Measurements from ENCODE around the gene TRMT5.
A peak's percentile ranks its signal among the peaks of the same experiment; 100 is the strongest.

The TRMT5 gene

DNA sequence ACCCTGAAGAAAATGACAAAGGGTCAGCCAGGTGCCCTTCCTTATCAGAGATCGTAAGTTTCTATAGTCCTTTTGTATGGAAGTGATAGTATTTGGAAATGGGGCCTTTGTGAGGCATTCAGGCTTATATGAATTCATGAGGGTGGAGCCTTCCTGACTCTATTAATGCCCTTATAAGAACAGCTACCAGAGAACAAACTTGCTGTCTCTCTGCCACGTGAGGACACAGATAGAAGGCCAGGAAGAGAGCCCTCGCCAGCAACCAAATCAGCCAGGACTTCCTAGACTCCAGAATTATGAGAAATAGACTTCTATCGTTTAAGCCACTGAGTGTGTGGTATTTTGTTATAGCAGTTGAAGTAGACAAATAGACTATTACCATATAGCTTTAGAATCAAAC lies 36.7 kb downstream of the TRMT5 start:
- H3K4me1 Mint-ChIP-seq = peaks cover 33% of the 10 kb centered on the region
- peak overlapping the region; percentile 30 to 77 (median 55) for H3K27ac Mint-ChIP-seq
- H3K27me3 Mint-ChIP-seq (ENCODE audit: low read depth) = no peaks in the 10 kb centered on the region
- TF ChIP-seq, protein P1, sequence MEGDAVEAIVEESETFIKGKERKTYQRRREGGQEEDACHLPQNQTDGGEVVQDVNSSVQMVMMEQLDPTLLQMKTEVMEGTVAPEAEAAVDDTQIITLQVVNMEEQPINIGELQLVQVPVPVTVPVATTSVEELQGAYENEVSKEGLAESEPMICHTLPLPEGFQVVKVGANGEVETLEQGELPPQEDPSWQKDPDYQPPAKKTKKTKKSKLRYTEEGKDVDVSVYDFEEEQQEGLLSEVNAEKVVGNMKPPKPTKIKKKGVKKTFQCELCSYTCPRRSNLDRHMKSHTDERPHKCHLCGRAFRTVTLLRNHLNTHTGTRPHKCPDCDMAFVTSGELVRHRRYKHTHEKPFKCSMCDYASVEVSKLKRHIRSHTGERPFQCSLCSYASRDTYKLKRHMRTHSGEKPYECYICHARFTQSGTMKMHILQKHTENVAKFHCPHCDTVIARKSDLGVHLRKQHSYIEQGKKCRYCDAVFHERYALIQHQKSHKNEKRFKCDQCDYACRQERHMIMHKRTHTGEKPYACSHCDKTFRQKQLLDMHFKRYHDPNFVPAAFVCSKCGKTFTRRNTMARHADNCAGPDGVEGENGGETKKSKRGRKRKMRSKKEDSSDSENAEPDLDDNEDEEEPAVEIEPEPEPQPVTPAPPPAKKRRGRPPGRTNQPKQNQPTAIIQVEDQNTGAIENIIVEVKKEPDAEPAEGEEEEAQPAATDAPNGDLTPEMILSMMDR (IDR thresholded peaks at IDR 0.05; ENCODE audit: unreplicated experiment in 3 of 3) = no peak
- H3K9me3 Mint-ChIP-seq = peaks cover 7% of the 10 kb centered on the region
- peaks cover 13% of the 10 kb centered on the region for H3K36me3 Mint-ChIP-seq (ENCODE audit: low read depth)
- no peak overlapping the region for H3K4me3 Mint-ChIP-seq

DNA sequence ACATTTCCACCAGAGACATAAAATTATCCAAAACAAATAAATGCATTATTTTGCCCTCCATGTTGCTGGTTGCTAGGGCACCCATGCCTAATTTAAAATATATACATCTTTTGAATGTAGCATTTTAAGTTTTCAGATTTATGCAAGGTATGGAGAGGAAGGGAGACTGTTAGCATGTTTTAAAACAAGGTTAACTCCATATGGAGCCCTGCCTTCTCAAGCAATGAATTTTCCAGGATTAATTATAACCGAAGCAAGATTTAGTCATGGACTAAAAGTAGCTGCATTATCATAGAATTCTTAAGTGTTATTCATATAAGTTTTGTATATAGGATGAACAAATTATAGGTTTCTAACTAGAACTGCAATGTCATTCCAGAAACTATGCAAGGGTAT lies 37.2 kb downstream of the TRMT5 start:
- Mint-ChIP-seq H3K4me1 (peaks cover 33% of the 10 kb centered on the region), H3K27ac (peak overlapping the region in 2 of 3 experiments; percentile 1 to 30), H3K27me3 (ENCODE audit: low read depth) (no peaks in the 10 kb centered on the region), H3K36me3 (ENCODE audit: low read depth) (peaks cover 19% of the 10 kb centered on the region), H3K9me3 (peaks cover 13% of the 10 kb centered on the region), H3K4me3 (no peak overlapping the region)
- TF ChIP-seq, protein P1 (IDR thresholded peaks at IDR 0.05; ENCODE audit: unreplicated experiment in 3 of 3) = no peak

DNA sequence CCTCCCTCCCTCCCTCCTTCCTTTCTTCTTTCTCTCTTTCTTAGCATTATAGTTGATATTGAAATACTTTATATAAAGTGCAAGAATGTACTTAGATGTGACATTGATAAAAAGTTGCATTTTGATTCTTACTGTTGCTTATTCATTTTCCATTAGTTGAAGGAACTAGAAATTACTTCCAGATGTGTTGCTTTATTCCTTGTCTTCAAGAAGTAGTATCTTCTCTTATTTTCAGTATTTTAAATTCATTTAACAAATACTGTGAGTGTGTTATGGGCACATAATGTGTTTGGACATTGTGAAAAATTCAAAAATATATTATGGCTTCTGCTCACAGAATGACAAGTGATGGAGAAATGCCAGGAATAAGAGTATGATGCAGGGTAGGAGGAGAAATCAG lies 45.6 kb downstream of the TRMT5 start:
- Mint-ChIP-seq H3K27me3 (ENCODE audit: low read depth) (no peaks in the 10 kb centered on the region), H3K36me3 (ENCODE audit: low read depth) (peaks cover 24% of the 10 kb centered on the region), H3K27ac (peak overlapping the region in 2 of 3 experiments; percentile 14 to 63), H3K4me3 (no peak overlapping the region), H3K4me1 (peaks cover 40% of the 10 kb centered on the region), H3K9me3 (peaks cover 11% of the 10 kb centered on the region)
- TF ChIP-seq, protein P1 (IDR thresholded peaks at IDR 0.05; ENCODE audit: unreplicated experiment in 3 of 3) = no peak

DNA sequence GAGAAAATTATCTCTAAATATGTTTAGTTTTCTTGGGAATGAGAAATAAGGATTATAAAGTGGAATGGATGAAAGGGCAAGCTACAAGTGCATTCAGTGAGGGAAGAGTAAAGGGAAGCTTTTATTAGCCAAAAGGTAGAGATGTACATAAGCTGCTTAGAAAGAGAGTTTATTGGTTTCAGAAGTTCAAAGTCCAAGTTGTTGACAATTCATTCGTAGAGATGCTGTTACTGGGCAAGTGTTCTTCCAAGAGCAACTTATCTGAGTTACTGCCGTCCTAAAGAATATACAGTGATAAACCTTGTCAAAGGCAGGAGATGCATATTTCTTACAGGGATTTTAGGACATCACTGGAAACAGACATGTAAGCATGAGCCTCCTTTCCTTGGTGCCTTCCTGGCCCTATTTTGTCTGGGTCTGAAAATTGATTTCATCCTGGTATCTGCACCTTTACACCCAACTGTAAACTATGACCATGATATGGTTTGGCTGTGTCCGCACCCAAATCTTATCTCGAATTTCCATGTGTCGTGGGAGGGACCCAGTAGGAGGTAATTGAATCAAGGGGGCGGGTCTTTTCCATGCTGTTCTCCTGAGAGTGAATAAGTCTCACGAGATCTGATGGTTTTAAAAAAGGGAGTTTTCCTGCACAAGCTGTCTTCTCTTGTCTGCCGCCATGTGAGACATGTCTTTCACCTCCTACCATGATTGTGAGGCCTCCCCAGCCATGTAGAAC lies 46.8 kb downstream of the TRMT5 start:
- TF ChIP-seq, protein P1 (IDR thresholded peaks at IDR 0.05; ENCODE audit: unreplicated experiment in 3 of 3) = no peak
- peaks cover 6% of the 10 kb centered on the region for H3K9me3 Mint-ChIP-seq
- peak overlapping the region; percentile 25 to 65 (median 58) for H3K27ac Mint-ChIP-seq
- H3K4me1 Mint-ChIP-seq = peaks cover 43% of the 10 kb centered on the region
- H3K4me3 Mint-ChIP-seq = no peak overlapping the region
- H3K27me3 Mint-ChIP-seq (ENCODE audit: low read depth) = no peaks in the 10 kb centered on the region
- peaks cover 18% of the 10 kb centered on the region for H3K36me3 Mint-ChIP-seq (ENCODE audit: low read depth)

DNA sequence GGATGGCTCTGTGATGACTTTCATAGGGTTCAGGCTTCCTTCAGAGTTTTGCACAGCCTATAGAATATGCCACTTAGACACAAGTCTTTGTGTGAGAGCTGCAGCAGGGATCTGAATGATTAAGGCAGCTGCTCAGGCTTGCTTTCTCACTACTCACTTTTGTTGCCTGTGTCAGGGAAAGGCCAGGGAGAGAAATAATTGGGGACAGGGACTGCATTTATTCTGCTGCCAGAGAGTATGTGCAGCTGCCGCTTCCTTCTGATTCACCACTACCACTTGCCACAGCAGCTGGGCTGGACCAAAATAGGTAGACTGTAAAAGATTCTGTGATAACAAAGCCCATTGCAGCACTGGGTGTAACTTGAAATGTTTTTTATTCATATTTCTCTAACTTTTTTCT lies 49.7 kb downstream of the TRMT5 start:
- no peaks in the 10 kb centered on the region for H3K9me3 Mint-ChIP-seq
- peak overlapping the region in 1 of 3 experiments; percentile 44 for H3K4me3 Mint-ChIP-seq
- H3K36me3 Mint-ChIP-seq (ENCODE audit: low read depth) = peaks cover 15% of the 10 kb centered on the region

More for the DNA sequence above, 49.7 kb downstream of the TRMT5 start:
- TF ChIP-seq, protein P1 (IDR thresholded peaks at IDR 0.05; ENCODE audit: unreplicated experiment in 3 of 3) = no peak
- Mint-ChIP-seq H3K27ac (peak overlapping the region; percentile 63 to 91 (median 67)), H3K4me1 (peaks cover 51% of the 10 kb centered on the region), H3K27me3 (ENCODE audit: low read depth) (no peaks in the 10 kb centered on the region)
